ENCODE data around the gene CLCA4.

The CLCA4 gene

GRCh38 chr1:86522240-86522639, 24.6 kb upstream of the CLCA4 start:
- no peak for DNase-seq (ENCODE audit: extremely low spot score)
- POLR2A ChIA-PET, result no interaction called here
- CTCF ChIA-PET, result interaction anchor here (1.3 kb wide), 1 partner anchor 50 kb away, joined by 3 read pairs; no protein-coding TSS in a partner anchor
- no peak for TF ChIP-seq CTCF (IDR thresholded peaks at IDR 0.05; ENCODE audit: control extremely low read depth, extremely low read depth, low read depth, missing control alignments)

DNA sequence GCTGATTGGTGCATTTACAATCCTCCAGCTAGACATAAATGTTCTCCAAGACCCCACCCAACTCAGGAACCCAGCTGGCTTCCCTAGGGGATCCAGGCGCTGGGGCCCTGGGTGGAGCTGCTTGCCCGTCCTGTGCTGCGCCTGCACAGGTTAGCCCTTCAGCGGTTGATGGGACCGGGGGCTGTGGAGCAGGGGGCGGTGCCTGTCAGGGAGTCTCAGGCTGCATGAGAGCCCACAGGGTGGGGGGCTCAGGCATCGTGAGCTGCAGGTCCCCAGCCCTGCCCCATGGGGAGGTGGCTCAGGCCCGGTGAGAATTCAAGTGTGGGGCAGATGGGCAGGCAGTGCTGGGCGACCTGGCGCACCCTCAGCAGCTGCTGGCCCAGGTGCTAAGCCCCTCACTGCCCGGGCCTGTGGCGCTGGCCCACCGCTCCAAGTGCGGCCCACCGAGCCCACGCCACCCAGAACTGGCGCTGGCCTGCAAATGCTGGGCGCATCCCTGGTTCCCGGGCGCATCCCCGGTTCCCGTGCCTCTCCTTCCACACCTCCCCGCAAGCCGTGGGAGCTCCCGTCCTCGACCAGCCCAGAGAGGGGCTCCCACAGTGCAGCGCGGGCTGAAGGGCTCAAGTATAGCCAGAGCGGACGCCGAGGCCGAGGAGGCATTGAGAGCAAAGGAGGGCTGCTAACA, 23.1 kb upstream of the CLCA4 start:
- POLR2A ChIA-PET, result no interaction called here
- TF ChIP-seq CTCF (IDR thresholded peaks at IDR 0.05; ENCODE audit: control extremely low read depth, extremely low read depth, low read depth, missing control alignments), result no peak
- no peak for DNase-seq (ENCODE audit: extremely low spot score)
- CTCF ChIA-PET, result no interaction called here

GRCh38 chr1:86527306-86527705, 19.6 kb upstream of the CLCA4 start:
- TF ChIP-seq CTCF (IDR thresholded peaks at IDR 0.05; ENCODE audit: control extremely low read depth, extremely low read depth, low read depth, missing control alignments), result no peak
- POLR2A ChIA-PET, result no interaction called here
- CTCF ChIA-PET, result interaction anchor here (1.1 kb wide), 1 partner anchor 9 kb away, joined by 3 read pairs; no protein-coding TSS in a partner anchor
- no peak for DNase-seq (ENCODE audit: extremely low spot score)

DNA sequence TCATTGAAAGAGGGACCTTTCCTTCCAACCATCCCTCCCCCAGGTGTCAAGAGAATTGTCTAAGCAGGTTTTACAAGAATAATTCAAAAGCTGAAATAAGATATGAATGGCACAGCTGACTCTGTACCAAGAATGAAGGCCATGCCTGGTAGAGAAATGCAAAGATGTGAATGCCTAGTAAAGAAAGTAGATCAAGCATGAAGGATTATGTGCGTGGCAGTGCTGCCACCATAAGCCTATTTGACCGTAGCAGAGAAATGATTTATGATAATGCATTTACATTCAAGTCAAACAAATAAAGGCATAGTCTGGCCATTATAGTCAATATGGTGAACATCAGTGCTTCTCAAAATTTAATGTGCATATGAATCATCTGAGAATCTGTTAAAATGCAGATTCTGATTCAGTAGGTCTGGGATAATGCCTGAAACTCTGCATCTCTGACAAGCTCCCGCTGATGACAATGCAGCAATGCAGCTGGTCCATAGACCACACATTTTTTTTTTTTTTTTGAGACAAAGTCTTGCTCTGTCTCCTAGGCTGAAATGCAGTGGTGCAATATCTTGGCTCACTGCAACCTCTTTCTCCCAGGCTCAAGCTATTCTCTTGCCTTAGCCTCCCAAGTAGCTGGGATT, 16.6 kb upstream of the CLCA4 start:
- CTCF ChIA-PET, result no interaction called here
- DNase-seq (ENCODE audit: extremely low spot score), result no peak
- POLR2A ChIA-PET, result no interaction called here
- no peak for TF ChIP-seq CTCF (IDR thresholded peaks at IDR 0.05; ENCODE audit: control extremely low read depth, extremely low read depth, low read depth, missing control alignments)

DNA sequence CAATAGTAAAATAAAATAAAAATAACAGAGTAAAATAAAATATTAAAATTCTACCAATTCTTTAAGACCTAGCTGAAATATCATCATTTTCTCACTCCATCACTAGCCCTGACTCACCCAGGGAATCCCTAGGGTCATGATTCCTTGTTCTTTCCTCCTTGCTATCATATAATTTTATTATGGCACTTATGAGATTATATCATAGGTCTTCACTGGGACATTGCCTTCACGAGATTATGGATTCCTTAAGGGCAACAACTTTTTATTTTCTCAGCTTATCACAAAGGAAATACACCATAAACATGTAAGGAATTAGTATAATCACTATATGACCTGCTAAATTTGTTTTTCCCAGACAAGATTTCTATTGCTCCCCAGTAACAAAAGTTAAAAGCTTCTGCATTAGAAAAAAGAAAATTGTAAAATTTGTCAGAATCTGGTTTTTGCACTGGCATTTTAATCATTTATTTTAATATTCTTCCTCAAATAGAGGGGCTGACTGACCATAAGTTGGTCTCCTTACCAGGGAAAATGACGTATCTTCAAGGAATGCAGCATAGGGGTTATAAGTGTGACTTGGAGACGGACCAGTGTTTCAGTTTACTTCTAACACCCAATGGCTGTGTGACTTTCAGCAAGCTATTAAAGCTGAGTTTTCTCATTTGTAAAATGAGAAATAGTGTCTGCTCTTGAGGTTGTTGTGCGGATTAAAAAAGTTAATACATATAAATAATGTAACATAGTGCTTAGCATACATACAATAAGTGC, 8.8 kb upstream of the CLCA4 start:
- CTCF ChIA-PET, result interaction anchor here (1.7 kb wide), 1 partner anchor 36 kb away, joined by 4 read pairs; no protein-coding TSS in a partner anchor
- no peak for DNase-seq (ENCODE audit: extremely low spot score)
- POLR2A ChIA-PET, result no interaction called here
- no peak for TF ChIP-seq CTCF (IDR thresholded peaks at IDR 0.05; ENCODE audit: control extremely low read depth, extremely low read depth, low read depth, missing control alignments)

DNA sequence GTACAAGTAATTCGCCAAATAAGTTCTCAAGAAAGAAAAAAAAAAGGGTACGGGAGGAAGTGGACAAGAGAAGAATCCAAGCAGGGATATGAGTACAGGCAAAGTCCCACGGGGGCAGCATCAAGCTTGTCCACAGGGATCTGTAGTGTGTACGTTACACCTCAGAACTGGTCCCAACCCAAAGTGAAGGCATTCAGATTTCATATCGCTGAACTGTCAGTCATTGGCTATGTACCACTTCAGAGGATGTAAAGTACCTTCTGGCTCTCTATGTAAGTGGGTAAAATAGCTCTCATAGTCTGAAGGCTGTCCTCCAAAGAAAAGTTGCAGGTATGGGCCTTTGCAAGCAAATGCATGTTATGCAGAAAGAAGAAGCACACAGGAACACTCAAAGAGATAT, 8.1 kb upstream of the CLCA4 start:
- ChIA-PET POLR2A (no interaction called here), CTCF (interaction anchor here (1.7 kb wide), 1 partner anchor 35 kb away, joined by 4 read pairs; no protein-coding TSS in a partner anchor)
- no peak for DNase-seq (ENCODE audit: extremely low spot score)
- TF ChIP-seq CTCF (IDR thresholded peaks at IDR 0.05; ENCODE audit: control extremely low read depth, extremely low read depth, low read depth, missing control alignments), result no peak
